Activated CD8-positive, alpha-beta memory T cell treated with anti-CD3 and anti-CD28 coated beads, Interleukin-2, amount 50 U/mL, for 24 hours (primary cell): ENCODE results near the gene CAGE1.

Source experiments
- DNase-seq: peaks from one replicate; pipeline ENCODE4 v3.0.0-alpha.2; 2020; ENCODE audit errors: extremely low read depth

CAGE1 gene

GRCh38 chr6:7389451-7390225 is at the start of gene CAGE1, which contains the start of gene RIOK1:
CAGE1 (minus strand) TSS chr6:7389742; CDS start chr6:7387173, 2,569 bp downstream.
RIOK1 (plus strand) TSS chr6:7389808; CDS start chr6:7390003, 195 bp downstream.
- peak; percentile 88 for DNase-seq

- no peak for DNase-seq
These were observed 49.7 kb upstream of the CAGE1 start for GRCh38 chr6:7439228-7439627.

DNA sequence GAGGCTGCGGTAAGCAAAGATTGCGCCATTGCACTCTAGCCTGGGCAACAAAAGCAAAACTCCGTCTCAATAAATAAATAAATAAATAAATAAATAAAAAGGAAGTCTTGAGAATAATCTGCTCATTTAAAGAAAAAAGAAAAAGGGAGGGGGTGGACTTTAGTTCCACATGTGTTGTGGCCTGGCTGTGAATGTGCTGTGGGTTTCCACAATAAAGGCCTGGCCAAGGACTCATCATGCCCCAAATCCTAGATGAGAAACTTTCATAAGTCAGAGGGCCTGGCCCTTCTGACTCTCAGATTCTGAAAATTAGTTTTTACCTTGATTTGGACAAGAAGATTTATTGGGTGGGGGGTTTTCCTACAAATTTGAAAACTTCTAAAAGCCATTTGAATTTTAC is 48.5 kb upstream of the CAGE1 start:
- DNase-seq: no peak

DNA sequence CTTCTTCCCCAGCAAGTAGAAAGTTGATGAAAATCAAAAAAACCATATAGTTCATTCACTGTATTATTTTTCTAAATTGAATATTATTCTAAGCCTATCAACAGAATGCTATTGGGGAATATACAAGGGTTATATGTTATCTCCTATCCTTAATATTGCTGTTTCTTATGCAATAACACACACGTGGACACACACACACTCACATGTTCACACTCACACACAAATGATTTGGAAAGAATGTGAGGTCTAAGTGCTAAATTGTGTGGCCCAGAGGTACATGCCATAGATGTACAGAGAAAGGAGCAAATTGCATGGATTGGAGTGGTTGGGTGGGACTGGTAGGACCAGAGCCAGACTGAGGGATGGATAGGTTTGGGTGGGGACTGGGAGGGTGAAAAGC is 45.1 kb upstream of the CAGE1 start:
- DNase-seq: no peak

DNA sequence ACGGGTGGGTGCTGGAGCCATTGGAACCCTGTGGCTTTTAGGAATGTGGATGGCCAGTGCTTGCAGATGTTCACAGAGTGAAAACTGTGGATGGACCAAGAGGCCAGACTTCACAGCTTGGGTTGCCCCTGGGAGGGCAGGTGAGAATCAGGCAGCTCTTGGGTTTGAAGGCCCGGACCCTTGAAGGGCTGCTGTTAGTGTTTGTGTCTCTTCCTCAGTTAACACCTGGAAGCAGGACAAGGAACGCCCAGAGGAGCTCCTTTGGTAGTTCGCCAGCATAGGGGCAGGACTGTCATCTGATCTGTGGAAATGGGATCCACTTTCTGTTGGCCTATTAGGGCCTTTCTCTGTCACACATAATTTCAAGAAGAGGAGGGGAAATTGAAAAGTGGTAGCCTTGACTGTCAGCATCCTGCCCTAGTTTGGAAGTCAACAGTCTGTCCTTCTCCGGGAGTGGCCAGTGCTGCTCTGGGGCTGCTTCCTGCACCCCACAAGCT is 43.6 kb upstream of the CAGE1 start:
- DNase-seq: no peak

- no peak for DNase-seq
These were observed 43.0 kb upstream of the CAGE1 start for GRCh38 chr6:7432391-7433120.

DNA sequence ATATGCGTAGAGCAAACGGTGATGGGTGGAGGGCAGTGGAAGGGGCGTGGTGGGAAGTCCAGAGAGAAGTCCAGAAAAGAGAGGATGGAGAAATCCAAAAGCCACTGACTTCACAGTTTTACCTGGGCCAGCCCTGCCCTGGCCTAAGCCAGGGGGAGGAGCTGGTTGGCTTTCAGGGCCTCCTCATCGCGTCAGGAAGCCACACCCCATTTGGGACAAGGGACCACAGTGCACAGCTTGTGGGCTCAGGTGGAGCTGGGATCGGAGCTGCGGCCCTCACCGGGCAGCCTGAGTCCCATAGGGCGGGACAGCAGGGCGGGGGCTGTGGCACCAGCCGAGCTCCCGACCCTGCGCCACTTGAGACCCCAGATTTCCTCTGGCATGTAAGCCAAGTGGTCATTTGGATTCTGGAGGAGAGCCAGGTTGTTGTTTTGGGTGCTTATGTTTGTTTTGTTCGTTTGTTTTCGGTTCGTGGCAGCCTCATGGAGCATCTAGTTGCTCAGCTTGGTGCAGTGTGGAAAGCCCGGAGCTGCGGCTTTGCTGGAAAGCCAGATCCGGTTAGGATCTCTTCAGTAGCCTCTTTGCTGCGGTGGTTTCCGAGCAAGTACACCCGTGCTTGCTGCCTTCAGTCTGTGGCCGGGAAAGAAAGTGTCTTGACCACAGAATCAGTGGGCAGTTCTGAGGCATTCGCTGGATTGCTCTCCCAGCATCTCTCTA is 42.3 kb upstream of the CAGE1 start:
- no peak for DNase-seq

DNA sequence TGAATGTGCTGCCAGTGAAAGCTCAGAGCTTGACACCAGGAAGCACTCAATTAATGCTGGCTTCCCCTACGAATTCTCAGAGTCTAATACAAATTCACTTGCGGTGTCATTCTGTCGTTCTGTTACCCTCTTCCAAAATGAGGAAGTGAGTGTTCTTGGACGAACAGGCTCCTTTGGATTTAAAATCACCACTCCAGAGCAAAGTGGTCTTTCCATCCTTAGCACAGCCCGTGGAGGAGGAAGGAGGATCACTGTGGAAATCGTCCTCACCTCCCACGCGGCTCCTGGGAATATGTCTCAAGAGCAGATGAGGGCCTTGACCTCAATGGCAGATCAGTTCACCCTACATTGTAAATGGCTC is 41.8 kb upstream of the CAGE1 start:
- DNase-seq: no peak

DNA sequence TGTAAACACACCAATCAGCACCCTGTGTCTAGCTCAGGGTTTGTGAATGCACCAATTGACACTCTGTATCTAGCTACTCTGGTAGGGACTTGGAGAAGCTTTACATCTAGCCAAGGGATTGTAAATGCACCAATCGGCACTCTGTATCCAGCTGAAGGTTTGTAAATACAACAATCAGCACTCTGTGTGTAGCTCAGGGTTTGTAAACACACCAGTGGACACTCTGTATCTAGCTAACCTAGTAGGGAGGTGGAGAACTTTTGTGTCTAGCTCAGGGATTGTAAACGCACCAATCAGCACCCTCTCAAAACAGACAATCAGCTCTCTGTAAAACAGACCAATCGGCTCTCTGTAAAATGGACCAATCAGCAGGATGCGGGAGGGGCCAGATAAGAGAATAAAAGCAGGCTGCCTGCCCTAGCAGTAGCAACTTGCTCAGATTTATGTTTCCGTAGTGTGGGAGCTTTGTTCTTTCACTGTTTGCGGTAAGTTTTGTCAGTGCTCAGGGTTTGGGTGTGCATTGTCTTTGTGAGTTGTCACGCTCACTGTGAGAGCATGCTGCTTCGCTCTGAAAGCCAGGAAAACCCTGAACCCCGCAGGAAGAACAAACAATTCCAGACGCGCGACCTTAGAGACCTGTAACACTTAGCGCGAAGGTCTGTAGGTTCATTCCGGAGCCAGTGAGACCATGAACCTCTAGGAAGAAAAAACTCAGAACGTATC is 37.1 kb upstream of the CAGE1 start:
- no peak for DNase-seq

GRCh38 chr6:7425808-7426190 is 36.3 kb upstream of the CAGE1 start:
- no peak for DNase-seq

DNA sequence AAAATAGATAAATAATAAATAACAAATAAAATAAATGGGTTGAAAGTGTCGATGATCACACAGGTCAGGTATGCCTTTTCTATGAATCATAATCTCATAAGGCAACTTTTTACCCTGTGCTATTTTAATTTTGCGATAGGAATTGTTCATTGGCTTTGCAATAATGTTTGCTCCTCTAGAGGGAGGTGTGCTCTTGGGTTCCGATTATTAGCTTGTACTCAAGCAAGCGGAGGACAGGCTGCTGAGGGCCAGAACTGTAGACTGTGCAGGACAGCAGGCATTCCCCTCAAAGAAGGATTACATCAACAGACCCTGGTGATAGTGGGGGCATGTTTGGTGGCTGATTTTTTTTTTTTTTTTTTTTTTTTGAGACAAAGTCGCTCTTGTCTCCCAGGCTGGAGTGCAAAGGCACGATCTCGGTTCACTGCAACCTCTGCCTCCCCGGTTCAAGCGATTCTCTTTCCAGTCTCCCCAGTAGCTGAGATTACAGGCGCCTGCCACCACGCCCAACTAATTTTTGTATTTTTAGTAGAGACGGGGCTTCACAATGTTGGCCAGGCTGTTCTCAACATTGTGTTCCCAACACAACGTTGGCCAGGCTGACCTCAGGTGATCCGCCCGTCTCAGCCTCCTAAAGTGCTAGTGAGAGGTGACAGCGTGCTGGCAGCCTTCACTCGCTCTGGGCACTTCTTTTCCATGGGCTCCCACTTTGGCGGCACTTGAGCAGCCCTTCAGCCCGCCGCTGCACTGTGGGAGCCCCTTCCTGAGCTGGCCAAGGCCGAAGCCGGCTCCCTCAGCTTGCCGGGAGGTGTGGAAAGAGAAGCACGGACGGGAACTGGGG is 35.6 kb upstream of the CAGE1 start:
- no peak for DNase-seq

DNA sequence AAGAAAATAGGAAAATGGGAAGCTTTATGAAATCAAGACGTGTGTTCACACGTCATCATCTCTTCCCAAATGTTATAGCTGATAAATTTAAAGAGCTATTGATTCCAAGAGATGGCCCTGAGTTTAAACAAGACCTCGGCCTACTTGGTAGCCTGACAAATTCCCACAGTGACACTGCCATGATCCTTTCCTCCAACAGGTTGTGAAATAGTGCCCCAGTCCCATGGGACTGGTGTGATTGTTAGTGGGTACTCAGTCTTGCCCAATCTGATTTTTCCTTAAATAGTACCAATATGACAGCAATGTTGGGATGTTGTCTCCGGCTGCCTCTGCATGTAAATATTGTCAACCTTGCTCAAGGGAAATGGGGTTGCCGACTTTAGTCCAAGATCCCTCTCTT is 34.5 kb upstream of the CAGE1 start:
- no peak for DNase-seq

- no peak for DNase-seq
These were observed 31.5 kb upstream of the CAGE1 start for GRCh38 chr6:7421066-7421465.

DNA sequence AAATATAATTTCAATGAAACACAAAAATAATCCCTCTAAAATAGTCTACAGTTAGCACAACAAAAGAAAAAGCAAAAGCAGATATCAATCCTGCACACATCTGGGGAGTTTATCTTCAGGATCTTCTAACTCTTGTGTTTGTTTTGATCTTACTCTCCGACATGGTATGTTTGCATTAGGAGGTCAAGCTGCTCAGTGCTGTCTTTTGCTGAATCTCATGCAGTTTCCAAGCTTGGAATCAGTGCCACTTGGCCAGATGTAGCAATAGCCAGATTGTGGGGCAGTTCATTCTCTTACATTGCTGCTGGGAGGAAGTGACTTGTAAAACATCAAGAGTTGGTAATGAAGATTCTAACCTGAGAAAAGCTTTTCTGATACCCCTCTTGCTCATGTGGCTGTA is 29.5 kb upstream of the CAGE1 start:
- DNase-seq: no peak

- no peak for DNase-seq
These were observed 28.8 kb upstream of the CAGE1 start for GRCh38 chr6:7418238-7418905.

GRCh38 chr6:7417684-7418083 is 28.1 kb upstream of the CAGE1 start:
- DNase-seq: no peak

GRCh38 chr6:7414811-7415210 is 25.3 kb upstream of the CAGE1 start:
- no peak for DNase-seq

GRCh38 chr6:7413151-7413823 is 23.7 kb upstream of the CAGE1 start:
- DNase-seq: no peak

- DNase-seq: no peak
These were observed 21.8 kb upstream of the CAGE1 start for GRCh38 chr6:7411328-7411727.

DNA sequence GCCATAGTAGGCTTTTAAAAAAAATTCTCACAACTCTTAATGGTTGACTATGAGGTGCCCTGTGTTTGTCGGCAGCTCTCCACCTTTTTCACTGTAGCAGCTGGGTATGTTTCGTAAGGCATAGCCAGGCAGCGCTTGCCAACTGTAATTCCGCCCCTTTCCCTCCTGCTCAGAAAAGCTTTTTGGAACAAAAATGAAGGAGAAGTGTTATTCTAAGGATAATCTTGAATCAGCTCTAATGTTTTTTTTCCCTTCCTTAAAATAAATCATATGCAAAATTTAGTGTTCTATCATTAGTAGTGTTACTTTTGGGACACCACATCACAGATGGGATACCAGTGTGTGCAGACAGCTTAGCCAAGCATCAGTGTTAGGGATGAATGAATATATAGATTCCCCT is 21.3 kb upstream of the CAGE1 start:
- DNase-seq: no peak
